Activated gamma-delta T cell (primary cell): ENCODE data around the gene P3R3URF.

Experiments used
- DNase-seq: peaks from one replicate; lab custom pipeline; 2025; lab: John Stamatoyannopoulos, UW

P3R3URF gene

GRCh38 chr1:46193984-46194570, 17.8 kb upstream of the P3R3URF start:
- DNase-seq: no peak

DNA sequence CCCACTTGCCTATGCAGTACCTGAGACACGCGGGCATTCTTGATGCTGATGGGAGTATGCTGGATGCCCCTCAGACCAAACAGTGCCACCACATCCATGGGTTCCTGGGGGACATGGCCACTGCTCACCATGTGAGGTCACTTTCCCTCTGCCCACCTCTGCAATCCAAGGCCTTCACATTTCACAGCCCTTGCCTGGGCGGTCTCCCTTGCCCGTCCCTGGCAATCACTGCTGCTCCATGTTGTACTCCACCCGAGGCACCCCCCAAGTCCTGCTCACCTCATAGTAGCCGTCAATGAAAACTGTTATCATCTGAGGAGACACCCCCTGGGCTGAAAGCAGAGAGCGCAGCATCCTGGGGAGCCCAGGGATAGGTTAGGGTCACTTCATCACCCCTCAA, 17.0 kb upstream of the P3R3URF start:
- no peak for DNase-seq

DNA sequence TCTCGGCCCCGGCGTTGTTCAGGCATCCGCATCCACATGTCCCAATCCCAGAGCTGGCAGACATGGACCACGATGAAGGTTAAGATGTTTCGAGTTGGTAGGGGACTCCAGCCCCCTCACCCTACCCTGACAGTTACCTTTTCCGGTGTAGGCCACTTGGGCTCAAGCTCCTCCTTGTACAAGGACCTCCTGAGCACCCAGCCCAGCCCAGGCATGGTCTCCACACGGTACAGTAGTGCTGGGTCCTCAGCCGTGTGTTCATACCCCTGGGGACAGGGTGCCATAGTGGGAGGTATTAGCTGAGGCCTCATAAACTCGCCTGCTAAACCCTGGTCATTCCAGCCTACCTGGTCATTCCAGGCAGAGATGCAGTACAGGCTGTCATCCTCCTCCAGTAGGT, 15.9 kb upstream of the P3R3URF start:
- DNase-seq: no peak

DNA sequence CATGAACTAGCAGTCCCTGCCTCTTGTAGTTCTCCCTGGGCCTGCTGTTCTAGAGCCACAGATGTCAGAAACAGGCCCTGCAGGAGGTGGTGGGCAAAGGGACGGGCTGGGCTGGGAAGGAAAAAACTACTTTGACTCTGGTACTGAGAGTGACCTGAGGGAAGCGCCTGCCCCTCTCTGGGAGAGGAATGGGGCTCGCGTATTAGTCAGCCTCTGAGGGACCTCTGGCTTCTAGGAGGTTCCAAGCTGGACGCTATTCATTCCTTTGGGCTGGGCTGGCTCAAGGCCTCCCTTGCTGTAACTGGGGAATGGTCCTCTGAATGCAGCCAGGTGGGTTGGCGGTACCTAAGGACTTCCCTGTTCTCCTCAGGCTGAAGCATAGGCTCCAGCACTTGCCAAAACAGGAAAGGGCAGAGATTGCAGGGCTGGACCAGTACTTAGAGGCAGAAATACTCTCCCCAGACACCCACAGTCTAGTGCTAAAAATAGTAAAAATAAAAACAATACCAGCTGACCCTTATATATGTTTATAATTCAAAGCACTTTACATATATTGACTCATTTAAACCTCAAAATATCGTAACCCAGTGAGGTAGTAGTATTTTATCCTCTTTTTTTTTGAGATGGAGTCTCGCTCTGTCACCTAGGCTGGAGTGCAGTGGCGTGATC, 14.9 kb upstream of the P3R3URF start:
- DNase-seq: no peak

- DNase-seq: no peak
Measured at GRCh38 chr1:46190539-46190938, 14.3 kb upstream of the P3R3URF start.

GRCh38 chr1:46188295-46189030, 12.2 kb upstream of the P3R3URF start:
- no peak for DNase-seq

DNA sequence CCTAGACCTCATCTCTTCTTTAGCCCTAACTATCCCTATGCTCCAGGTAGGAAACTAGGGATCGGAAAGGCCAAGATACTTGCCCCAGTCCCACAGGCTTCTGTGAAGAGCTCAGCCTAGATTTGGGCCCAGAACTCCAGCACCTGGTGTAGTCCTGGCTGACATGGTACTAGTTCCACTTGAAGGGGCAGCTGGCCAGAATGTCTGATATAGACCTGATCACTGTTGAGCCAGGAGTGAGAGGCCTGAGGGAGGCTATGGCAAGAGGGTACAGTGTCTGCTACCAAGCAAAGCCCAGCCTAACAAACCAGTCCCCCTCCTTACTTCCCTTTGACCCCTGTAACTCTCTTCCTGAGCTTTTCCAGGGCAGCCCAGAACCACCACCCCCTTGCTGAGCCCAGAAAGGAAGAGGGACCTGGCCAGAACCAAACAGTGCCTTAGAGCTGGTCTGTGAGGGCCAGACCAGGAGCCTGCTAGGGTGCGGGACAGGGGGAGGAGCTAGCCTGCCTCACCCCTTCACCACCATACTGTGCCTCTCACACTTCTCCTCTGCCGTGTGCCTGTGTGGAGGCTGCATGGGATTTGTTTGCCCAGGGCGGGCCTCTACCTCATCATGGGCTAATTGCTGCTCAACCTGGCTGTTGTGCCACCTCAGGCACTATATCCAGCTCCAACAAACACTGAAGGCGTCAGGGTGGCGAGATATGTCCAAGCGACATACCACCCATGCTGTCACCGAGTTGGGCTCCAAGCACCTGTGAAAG, 11.0 kb upstream of the P3R3URF start:
- no peak for DNase-seq

DNA sequence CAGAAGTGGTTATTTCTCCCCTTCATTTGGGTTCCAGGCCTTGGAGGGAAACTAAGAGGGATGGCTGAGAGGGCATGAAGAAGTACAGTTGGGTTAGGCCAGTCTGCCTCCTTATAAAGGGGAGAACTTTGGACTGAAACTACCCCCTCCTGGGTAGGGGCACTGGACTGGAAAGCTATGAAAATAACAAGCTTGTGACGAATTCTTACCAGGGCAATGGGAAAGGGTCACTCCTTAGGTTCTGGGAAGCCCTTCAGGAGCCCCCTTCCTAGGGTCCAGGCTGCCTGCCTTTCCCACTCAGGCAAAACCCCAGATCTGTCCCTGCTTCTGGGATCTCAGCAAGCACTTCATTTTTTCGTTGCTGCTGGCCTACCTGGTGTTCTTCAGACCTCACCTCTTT, 9.8 kb upstream of the P3R3URF start:
- no peak for DNase-seq

DNA sequence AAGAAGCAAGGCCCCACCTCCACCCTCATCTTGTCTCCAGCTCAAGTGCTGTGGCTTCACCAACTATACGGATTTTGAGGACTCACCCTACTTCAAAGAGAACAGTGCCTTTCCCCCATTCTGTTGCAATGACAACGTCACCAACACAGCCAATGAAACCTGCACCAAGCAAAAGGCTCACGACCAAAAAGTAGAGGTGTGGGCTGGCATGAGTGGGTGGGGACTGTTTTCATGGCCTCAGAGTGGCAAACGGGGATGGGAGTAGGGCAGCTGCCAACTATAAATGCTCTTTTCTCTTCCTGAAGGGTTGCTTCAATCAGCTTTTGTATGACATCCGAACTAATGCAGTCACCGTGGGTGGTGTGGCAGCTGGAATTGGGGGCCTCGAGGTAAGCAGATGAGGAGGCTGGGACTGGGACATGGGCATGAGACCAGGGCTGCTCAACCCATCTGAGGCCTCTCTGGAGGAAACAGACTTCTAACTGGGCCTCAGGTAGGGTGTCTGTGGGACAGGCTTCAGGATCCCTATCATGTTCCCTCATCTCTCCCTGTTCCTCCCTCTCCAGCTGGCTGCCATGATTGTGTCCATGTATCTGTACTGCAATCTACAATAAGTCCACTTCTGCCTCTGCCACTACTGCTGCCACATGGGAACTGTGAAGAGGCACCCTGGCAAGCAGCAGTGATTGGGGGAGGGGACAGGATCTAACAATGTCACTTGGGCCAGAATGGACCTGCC, 8.8 kb upstream of the P3R3URF start:
- no peak for DNase-seq

DNA sequence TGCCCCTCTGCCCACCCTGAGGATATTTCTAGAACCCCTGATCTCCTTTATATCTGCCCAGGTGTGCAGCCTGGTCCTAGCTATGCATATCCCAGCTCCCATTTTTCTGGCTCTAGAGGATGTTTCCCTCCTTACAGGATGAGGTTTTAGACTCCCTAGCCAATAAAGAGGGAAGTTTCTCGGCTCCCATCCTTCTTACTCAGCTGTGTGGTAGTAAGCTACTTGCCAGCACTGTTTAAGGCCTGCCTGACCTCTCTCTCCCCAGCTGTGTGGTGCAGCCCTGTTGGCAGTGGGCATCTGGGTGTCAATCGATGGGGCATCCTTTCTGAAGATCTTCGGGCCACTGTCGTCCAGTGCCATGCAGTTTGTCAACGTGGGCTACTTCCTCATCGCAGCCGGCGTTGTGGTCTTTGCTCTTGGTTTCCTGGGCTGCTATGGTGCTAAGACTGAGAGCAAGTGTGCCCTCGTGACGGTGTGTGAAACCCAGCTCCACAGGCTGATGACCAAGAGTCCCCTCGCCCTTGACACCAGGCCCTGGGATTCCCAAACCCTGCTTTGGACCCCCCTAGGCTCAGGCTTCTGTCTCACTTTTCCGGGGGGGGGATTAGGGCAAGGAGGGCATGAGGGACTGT, 7.8 kb upstream of the P3R3URF start:
- no peak for DNase-seq

DNA sequence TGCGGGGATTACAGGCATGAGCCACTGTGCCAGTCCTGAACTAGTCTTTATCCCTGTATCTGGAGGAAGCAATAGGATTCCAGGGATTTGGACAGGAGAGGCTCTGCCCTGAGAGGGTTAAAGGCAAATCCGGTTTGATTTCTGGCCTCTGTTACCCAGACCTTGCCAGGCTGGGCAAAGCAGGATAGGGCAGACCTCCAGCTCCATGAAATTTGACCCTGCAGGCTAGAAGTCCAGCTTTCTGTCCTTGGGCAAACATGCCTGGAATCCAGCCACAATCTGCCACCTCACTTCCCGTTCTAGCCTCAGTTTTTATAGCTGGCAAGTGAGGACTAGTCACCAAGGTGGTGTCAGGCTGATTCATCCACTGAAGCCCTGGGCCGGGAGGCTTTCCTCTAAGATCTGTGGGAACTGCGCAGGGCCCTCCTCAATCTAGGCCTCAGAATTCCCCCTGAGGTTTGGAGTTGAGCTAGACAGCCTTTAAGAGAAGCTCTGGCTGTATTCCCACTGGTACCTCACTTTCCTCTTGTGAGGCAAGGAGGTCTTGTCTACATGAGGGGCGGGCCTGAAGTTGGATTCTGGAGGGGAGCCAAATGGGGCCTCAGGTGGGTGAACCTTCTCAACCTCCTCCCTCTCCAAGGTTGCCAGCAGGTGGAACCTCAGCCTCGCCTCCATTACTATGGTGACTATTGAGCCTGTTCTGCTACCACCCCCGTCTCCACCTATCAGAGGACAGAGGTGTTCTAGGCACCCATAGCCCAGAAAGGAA, 7.0 kb upstream of the P3R3URF start:
- DNase-seq: no peak

- no peak for DNase-seq
Measured at GRCh38 chr1:46181343-46182260, 5.3 kb upstream of the P3R3URF start.

- DNase-seq: no peak
Measured at GRCh38 chr1:46180082-46180616, 3.9 kb upstream of the P3R3URF start.

DNA sequence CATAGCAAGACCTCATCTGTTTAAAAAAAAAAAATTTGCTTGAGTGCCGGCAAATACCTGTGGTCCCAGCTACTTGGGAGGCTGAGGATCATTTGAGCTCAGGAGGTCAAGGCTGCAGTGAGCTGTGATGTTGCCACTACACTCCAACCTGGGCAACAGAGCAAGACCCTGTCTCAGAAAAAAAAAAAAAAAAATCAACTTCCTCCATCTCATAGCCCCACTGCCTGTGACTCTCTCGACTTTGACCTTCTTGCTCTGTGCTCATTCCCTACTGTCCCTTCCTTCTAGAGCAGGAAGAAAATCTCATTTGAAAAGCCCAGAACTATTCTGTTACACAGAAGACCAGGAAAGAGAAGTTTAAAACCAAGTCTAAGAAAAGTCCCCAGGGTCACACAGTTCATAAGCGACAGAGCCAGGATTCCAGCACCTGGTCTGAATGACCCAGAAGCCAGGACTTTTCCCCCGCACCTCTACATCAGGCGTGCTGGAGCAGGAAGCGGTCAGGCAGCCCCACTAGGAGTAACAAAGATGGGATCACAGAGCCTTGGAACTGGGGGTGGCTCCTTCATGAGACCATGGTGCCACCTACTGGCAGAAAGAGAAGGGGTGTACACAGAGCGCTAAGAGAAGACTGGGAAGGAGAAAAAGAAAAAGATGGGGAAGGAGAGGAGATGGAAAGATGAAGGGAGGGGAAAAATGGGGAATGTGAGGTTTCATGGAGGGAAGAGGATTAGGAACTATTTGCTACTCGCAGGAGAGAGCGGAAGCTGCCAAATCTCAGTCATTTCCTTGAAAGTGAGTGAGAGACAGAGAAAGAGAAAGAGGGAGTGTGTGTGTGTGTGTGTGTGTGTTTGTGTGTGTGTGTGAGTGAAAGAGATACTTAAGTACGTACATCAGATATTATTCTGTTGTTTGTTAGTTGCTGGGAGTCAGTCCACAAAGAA, 3.1 kb upstream of the P3R3URF start:
- no peak for DNase-seq

DNA sequence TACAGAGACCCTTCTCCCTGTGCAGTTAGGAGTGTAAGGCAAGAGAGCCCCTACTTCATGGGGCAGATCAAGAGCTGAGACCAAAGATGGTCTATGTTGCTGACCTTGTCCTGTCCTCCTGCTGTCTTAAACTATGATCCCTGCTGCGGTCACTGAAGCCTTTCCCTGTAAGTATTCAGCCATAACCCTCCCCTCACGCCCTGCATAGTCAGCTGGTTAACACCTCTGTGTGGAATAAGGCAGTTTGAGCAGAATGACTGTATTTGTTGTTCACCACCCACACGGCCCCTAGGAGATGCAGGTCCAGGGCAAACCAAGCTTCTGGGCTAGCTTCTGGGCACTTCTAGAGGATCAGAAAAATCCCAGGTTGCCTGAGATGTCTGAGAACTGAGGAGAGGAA, 1.0 kb downstream of the P3R3URF start:
- DNase-seq: no peak

GRCh38 chr1:46174448-46175231, 1.6 kb downstream of the P3R3URF start, which contains the start of gene TSPAN1:
TSPAN1 (plus strand) TSS chr1:46175087; CDS start chr1:46181108, 6,021 bp downstream.
- DNase-seq: no peak

- DNase-seq: no peak
Measured at GRCh38 chr1:46173361-46173856, 2.9 kb downstream of the P3R3URF start.
